CD4-positive, CD25-positive, alpha-beta regulatory T cell (primary cell): ENCODE measurements around the gene WWOX. TPM values are rescaled to one million over a fixed set of nuclear protein-coding genes. Genes with fewer than 3 reads are reported as not detected.

Experiments used
- ATAC-seq, 2 donors: fragments of 150-1000 bp; cut with Tn5 transposase; one replicate each; pipeline ENCODE4 v1.10.0; 2021; ENCODE audit warnings: low read depth in 2 of 2, moderate number of reproducible peaks in 2 of 2, moderate library complexity in 1 of 2
- DNase-seq, 3 donors: peaks; one replicate each; pipeline versions ENCODE4 v3.0.0 to v3.0.0-alpha.2; 2012 to 2022; ENCODE audit warnings: mixed read lengths in 1 of 3
- H3K27ac ChIP-seq: one replicate; pipeline ENCODE4 v1.7.0; 2013; ENCODE audit warnings: mild to moderate bottlenecking, low read length; ENCODE audit not compliant: insufficient read depth, poor library complexity, severe bottlenecking
- H3K27me3 ChIP-seq: one replicate; pipeline ENCODE4 v1.7.0; 2013; ENCODE audit warnings: low read length; ENCODE audit not compliant: control insufficient read depth, insufficient read depth
- H3K36me3 ChIP-seq: one replicate; pipeline ENCODE4 v1.7.0; 2013; ENCODE audit warnings: mild to moderate bottlenecking, low read length, moderate library complexity; ENCODE audit not compliant: control insufficient read depth, insufficient read depth
- H3K4me1 ChIP-seq: 2 replicates; pipeline ENCODE4 v1.7.0; 2013; ENCODE audit warnings: mild to moderate bottlenecking, low read length; ENCODE audit not compliant: insufficient read depth, control insufficient read depth, poor library complexity, severe bottlenecking
- H3K4me3 ChIP-seq: one replicate; pipeline ENCODE4 v1.7.0; 2013; ENCODE audit warnings: low read depth, mild to moderate bottlenecking, low read length, moderate library complexity
- H3K9me3 ChIP-seq, 2 experiments: 1 replicate in 1 of 2; 2 replicates in 1 of 2; pipeline ENCODE4 v1.7.0; 2013; ENCODE audit warnings: low read length in 2 of 2, mild to moderate bottlenecking in 1 of 2, moderate library complexity in 1 of 2; ENCODE audit not compliant: control insufficient read depth in 2 of 2
- H3K27ac Mint-ChIP-seq, 3 donors: one replicate each; pipeline ENCODE4 v1.8.0; 2020 to 2022; ENCODE audit warnings: mild to moderate bottlenecking in 3 of 3, mixed read lengths in 3 of 3, moderate library complexity in 2 of 3
- H3K27me3 Mint-ChIP-seq: one replicate; pipeline ENCODE4 v1.8.0; 2022; ENCODE audit warnings: mild to moderate bottlenecking, mixed read lengths
- H3K36me3 Mint-ChIP-seq: one replicate; pipeline ENCODE4 v1.8.0; 2020; ENCODE audit warnings: mixed read lengths
- H3K4me1 Mint-ChIP-seq, 4 donors: one replicate each; pipeline ENCODE4 v1.8.0; 2020 to 2022; ENCODE audit warnings: mixed read lengths in 4 of 4, mild to moderate bottlenecking in 1 of 4
- H3K4me3 Mint-ChIP-seq, 4 donors: one replicate each; pipeline ENCODE4 v1.8.0; 2020 to 2022; ENCODE audit warnings: mild to moderate bottlenecking in 4 of 4, mixed read lengths in 4 of 4, moderate library complexity in 3 of 4
- H3K9me3 Mint-ChIP-seq, 7 donors: one replicate each; pipeline ENCODE4 v1.8.0; 2020 to 2022; ENCODE audit warnings: mixed read lengths in 7 of 7, mild to moderate bottlenecking in 3 of 7, moderate library complexity in 2 of 7
- polyA plus RNA-seq, 4 donors: library from polyadenylated mRNA; unstranded; fragments of 300-500 nt; fragmentation: Illumina TruSeq; gene quantifications; one replicate each; pipeline ENCODE4 v1.2.3, GENCODE V29; 2021
- total RNA-seq: library from RNA; stranded (reverse); gene quantifications from one replicate; pipeline ENCODE4 v1.2.3, GENCODE V29; 2022

Gene WWOX
- total and polyA plus RNA-seq, 5 donors from 2014 or later, result 10.3 to 18.6 (median 12.8) TPM

DNA sequence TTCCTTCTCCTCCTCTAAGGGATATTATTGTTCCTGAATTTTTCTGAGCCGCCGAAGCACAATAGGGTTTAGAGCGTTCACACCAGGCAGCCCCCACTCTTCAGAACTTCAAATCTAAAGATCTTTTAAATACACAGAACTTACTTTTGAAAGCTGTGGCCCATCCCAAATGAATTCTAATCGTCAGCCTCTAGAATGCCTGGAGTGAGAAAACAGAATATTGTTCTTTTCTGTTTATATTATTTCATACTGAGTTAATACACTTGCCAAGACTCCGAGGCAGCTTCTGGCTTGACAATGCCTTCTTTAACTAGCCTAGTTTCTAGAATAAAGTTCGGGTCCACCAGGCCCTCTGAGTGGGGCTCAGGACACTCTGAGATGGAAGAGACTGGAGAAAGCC, 405.6 kb downstream of the WWOX start:
- Histone ChIP-seq H3K9me3 (no peaks in the 10 kb centered on the region), H3K27ac (no peak overlapping the region), H3K36me3 (no peaks in the 10 kb centered on the region), H3K4me3 (no peak overlapping the region), H3K27me3 (no peaks in the 10 kb centered on the region), H3K4me1 (no peaks in the 10 kb centered on the region)
- no peak for DNase-seq
- ATAC-seq, result no peak
- no peak overlapping the region for H3K4me3 Mint-ChIP-seq
- no peaks in the 10 kb centered on the region for H3K36me3 Mint-ChIP-seq
- H3K4me1 Mint-ChIP-seq, result peaks cover 0 to 2% (median 0%) of the 10 kb centered on the region in 4 donors
- no peak overlapping the region for H3K27ac Mint-ChIP-seq
- H3K9me3 Mint-ChIP-seq, result no peaks in the 10 kb centered on the region
- H3K27me3 Mint-ChIP-seq, result no peaks in the 10 kb centered on the region

DNA sequence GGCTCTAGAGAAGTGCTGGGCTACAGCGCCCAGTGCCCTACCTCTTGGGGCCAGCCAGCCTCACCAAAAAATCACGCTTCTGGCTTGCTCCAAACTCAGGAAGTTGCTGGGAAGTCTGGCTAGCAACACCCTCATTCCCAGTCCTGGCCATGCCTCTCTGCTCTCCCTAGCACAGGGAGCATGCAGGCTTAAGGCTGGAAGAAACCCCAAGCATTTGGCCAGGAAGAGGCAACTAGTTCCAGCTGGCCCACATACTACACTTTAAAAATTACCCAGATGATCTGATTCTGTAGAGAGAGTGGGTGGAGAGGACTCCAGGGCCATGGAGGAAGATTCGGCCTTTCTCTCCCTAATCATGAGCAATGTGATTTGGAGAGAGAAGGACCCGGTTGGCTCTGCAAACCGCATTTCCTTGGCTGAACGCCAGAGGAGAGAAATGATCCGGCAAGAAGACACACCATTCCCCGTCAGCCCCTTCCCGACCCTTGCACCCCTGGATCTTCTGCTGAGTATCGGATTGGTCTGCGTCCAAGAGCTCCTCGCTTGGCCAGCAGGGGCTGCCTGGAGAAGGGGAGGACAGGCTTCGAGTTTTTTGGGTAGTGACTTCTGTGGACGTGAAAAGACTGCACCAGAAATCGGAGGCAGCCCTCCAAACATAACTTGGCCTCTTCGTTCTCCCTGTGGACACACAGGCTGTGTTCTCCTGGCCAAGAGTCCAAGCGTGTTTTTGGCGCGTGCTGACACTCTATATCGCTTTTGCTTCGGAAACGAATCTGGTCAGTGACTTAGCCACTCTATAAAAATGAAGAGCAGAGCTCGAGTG, 406.3 kb downstream of the WWOX start:
- H3K27ac ChIP-seq, result no peak overlapping the region
- no peaks in the 10 kb centered on the region for H3K27me3 ChIP-seq
- H3K9me3 ChIP-seq, result no peaks in the 10 kb centered on the region
- DNase-seq (no peak), ATAC-seq (no peak)
- no peaks in the 10 kb centered on the region for H3K9me3 Mint-ChIP-seq
- no peaks in the 10 kb centered on the region for H3K36me3 Mint-ChIP-seq
- H3K27me3 Mint-ChIP-seq, result no peaks in the 10 kb centered on the region
- H3K4me3 ChIP-seq, result no peak overlapping the region
- H3K4me3 Mint-ChIP-seq, result no peak overlapping the region
- no peak overlapping the region for H3K27ac Mint-ChIP-seq
- H3K4me1 Mint-ChIP-seq, result peaks cover 0 to 2% (median 0%) of the 10 kb centered on the region in 4 donors
- no peaks in the 10 kb centered on the region for H3K36me3 ChIP-seq
- no peaks in the 10 kb centered on the region for H3K4me1 ChIP-seq

DNA sequence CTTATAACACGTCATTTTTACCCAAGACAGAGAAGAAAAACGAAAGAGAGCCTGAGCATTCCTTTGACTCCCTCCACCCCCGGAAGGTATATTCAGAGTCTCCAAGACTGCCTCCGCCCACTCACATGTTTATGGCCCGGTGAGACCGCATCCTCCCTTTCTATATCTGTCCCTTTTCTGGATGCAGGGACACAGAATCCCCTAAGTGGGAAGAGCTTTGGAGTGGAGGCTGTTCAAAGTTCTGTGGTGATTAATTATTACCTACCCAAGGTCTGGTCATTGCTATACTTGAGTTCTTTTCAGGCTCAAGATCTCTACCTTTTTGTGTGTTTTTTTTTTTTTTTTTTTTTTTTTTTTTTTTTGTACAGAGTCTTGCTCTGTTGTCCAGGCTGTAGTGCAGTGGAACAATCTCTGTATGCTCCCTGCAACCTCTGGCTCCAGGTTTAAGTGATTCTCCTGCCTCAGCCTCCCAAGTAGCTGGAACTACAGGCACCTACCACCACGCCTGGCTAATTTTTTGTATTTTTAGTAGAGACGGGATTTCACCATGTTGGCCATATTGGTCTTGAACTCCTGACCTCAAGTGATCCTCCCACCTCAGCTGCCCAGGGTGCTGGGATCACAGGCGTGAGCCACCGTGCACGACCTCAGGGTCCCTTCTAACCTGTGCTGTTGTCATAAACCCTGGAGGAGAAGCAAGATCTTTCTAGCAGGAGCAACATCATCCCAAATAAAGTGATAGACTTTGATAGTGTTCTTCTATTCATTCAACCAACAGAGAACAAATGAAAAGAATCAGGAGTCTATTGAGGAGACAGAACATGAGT, 407.1 kb downstream of the WWOX start:
- Histone ChIP-seq H3K9me3 (no peaks in the 10 kb centered on the region), H3K27me3 (no peaks in the 10 kb centered on the region), H3K4me3 (no peak overlapping the region), H3K4me1 (no peaks in the 10 kb centered on the region), H3K36me3 (no peaks in the 10 kb centered on the region), H3K27ac (no peak overlapping the region)
- H3K27me3 Mint-ChIP-seq, result no peaks in the 10 kb centered on the region
- no peak for ATAC-seq
- no peak overlapping the region for H3K27ac Mint-ChIP-seq
- peaks cover 0 to 2% (median 0%) of the 10 kb centered on the region in 4 donors for H3K4me1 Mint-ChIP-seq
- H3K4me3 Mint-ChIP-seq, result no peak overlapping the region
- DNase-seq, result no peak
- H3K36me3 Mint-ChIP-seq, result no peaks in the 10 kb centered on the region
- no peaks in the 10 kb centered on the region for H3K9me3 Mint-ChIP-seq

DNA sequence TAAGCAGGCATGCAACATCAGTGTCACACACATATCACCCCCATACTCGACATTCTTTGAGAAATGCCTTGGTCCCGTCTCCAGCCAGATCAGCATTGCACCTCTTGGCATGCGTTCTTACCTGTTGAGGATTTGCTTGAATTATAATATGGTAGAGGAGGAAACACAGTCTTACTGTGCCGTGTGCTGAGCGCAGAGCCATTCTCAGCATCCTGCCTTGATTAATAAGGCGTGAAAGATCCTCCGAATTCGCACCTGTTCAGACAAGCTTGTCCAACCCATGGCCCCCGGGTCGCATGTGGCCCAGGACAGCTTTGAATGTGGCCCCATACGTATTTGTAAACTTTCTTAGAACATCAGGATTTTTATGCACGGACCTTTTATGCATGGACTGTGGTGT, 408.1 kb downstream of the WWOX start:
- H3K27ac ChIP-seq, result no peak overlapping the region
- ATAC-seq, result no peak
- H3K4me1 Mint-ChIP-seq, result peaks cover 0 to 2% (median 0%) of the 10 kb centered on the region in 4 donors
- H3K36me3 ChIP-seq, result no peaks in the 10 kb centered on the region
- H3K36me3 Mint-ChIP-seq, result no peaks in the 10 kb centered on the region
- H3K9me3 ChIP-seq, result no peaks in the 10 kb centered on the region
- DNase-seq, result no peak
- H3K4me3 ChIP-seq, result no peak overlapping the region
- no peaks in the 10 kb centered on the region for H3K27me3 ChIP-seq
- no peaks in the 10 kb centered on the region for H3K27me3 Mint-ChIP-seq
- no peak overlapping the region for H3K4me3 Mint-ChIP-seq
- H3K4me1 ChIP-seq, result no peaks in the 10 kb centered on the region
- H3K9me3 Mint-ChIP-seq, result no peaks in the 10 kb centered on the region
- H3K27ac Mint-ChIP-seq, result no peak overlapping the region

DNA sequence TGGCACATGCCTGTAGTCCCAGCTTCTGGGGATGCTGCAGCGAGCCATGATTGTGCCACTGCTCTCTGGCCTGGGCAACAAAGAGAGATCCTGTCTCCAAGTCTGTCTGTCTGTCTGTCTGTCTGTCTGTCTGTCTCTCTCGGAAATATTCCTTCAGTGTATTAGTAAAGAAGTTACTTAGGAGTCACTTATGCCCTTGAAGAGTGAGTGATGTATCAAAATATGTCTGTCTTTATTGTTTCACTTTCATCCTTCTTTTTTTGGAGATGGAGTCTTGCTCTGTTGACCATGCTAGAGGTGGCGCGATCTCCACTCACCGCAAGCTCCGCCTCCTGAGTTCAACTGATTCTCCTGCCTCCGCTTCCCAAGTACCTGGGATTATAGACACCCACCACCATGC, 410.5 kb downstream of the WWOX start:
- Histone ChIP-seq H3K9me3 (no peaks in the 10 kb centered on the region), H3K36me3 (no peaks in the 10 kb centered on the region), H3K4me3 (no peak overlapping the region), H3K27me3 (no peaks in the 10 kb centered on the region), H3K4me1 (no peaks in the 10 kb centered on the region), H3K27ac (no peak overlapping the region)
- no peak overlapping the region for H3K4me3 Mint-ChIP-seq
- H3K9me3 Mint-ChIP-seq, result no peaks in the 10 kb centered on the region
- H3K36me3 Mint-ChIP-seq, result no peaks in the 10 kb centered on the region
- DNase-seq (no peak), ATAC-seq (no peak)
- no peak overlapping the region for H3K27ac Mint-ChIP-seq
- H3K4me1 Mint-ChIP-seq, result peaks cover 0 to 2% (median 0%) of the 10 kb centered on the region in 4 donors
- no peaks in the 10 kb centered on the region for H3K27me3 Mint-ChIP-seq

DNA sequence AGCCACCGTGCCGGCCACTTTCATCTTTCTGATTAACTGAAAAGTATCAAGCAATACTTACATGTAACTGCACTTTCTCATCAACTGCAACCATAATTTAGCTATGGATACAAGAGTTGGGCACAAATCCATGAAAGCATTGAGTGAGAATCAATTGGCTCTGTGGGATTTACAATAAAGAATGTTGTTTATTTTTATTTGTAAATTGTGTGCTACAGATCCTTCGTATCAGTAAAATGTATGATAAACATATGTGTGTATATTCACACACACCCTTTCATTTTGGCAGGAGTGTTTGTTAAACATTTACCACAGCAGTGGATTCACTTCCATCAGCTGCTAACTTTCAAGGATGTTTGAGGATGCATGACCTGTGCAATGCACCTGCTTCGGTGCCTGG, 411.0 kb downstream of the WWOX start:
- Histone ChIP-seq H3K9me3 (no peaks in the 10 kb centered on the region), H3K4me3 (no peak overlapping the region), H3K27ac (no peak overlapping the region), H3K27me3 (no peaks in the 10 kb centered on the region), H3K4me1 (no peaks in the 10 kb centered on the region), H3K36me3 (no peaks in the 10 kb centered on the region)
- no peak for ATAC-seq
- Mint-ChIP-seq H3K27ac (no peak overlapping the region), H3K9me3 (no peaks in the 10 kb centered on the region), H3K4me1 (peaks cover 0 to 2% (median 0%) of the 10 kb centered on the region in 4 donors), H3K27me3 (no peaks in the 10 kb centered on the region), H3K36me3 (no peaks in the 10 kb centered on the region), H3K4me3 (no peak overlapping the region)
- DNase-seq, result no peak

DNA sequence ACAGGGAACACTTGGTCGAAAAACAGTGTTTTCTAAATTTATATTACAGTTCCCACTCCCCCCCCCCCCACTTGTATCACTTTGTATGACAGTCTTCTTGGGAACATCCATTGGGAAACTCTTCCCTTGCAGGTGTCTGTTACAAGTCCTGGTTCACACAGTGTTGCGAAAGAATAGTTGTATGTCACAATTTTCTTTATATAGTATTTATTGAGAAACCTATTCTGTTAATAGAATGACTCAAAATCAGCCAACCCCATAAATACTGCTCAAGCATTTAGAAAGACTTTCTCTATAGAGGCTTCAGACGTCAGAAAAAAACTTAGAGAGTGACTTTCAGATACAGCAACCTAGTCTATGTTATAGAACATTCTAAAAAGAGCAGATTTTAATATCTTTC, 414.4 kb downstream of the WWOX start:
- no peaks in the 10 kb centered on the region for H3K4me1 ChIP-seq
- DNase-seq, result no peak
- H3K27ac Mint-ChIP-seq, result no peak overlapping the region
- no peaks in the 10 kb centered on the region for H3K27me3 ChIP-seq
- H3K27me3 Mint-ChIP-seq, result no peaks in the 10 kb centered on the region
- peaks cover 0 to 2% (median 1%) of the 10 kb centered on the region in 4 donors for H3K4me1 Mint-ChIP-seq
- H3K4me3 ChIP-seq, result no peak overlapping the region
- H3K9me3 ChIP-seq, result no peaks in the 10 kb centered on the region
- H3K27ac ChIP-seq, result no peak overlapping the region
- H3K36me3 Mint-ChIP-seq, result no peaks in the 10 kb centered on the region
- no peaks in the 10 kb centered on the region for H3K36me3 ChIP-seq
- ATAC-seq, result no peak
- no peak overlapping the region for H3K4me3 Mint-ChIP-seq
- H3K9me3 Mint-ChIP-seq, result no peaks in the 10 kb centered on the region
